Stimulated activated CD8-positive, alpha-beta memory T cell treated with anti-CD3 and anti-CD28 coated beads, Interleukin-15, amount 100 ng/mL, for 48 hours (primary cell): Measurements from ENCODE around the gene TRABD2B.

ENCODE experiments used
- DNase-seq, 2 donors: peaks; one replicate each; pipeline ENCODE4 v3.0.0-alpha.2; 2020; ENCODE audit warnings: low read depth in 2 of 2

Gene TRABD2B

DNA sequence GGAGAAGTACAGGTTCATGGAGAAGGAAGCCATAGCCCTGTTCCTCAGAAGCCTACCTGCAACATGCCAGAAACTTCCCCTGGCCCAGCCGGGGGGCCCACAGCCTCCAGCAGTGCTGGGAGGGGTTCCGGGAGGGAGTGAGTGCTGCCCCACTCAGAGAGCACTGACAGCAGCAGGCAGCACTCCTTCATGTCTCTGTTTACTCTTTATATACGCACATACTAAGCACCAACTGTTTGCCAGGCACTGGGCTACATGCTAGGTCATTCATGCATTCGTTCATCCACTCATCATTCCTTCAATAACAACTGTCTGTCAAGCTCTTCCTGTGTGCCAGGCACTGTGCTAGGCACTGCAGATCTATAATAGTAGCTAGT, 120.6 kb downstream of the TRABD2B start:
- DNase-seq = no peak

DNA sequence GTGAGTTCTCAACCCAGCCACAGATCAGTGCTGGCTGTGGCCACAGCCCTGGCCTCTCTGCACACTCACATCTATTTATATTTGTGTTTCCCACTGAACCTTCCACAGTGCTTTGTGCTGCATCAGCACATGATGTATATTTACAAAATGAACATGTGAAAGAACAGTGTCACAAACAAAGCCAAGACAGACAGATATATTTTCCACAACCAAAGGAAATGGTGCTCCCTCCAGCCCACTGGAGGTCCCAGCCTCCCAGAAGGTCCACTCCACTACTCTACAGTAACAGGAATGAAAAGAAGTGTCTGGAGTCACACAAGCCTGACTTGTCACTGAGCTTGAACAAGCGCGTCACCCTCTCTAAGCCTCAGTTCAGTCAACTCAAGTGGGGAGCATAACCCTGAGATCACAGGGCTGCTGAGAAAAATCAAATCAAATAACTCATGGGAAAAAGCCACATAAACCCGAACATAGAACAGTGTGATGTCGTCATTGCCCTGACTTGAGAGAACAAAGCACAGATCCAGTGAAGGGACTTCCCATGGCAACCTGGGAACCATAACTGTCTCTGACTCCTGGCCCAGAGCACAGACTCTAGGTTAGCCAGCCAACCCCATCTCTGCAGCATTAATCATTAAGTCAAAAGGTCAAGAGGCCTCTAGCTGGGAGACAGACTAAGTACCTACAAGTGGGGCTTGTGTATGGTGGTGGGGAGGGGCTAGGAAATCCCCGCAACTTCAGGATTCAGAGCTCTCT, 121.2 kb downstream of the TRABD2B start:
- DNase-seq = no peak

DNA sequence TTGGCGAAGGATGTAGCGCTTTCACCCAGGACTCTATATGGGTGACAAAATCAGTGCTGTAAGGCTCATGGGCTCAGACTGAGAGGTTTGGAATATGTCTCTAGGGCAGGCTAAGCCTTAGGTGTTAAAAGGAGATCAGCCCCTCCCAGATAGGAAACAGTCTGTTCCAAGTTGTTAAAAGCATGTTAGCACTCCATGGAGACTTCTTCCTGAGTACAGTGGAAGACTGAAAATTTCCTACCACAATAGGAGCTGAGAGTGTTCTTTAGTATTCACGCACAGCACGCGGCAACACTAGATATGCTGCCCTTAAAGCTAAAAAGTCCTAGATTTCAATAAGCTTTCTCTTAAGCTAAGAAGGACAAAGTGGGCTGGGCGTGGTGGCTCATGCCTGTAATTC, 122.1 kb downstream of the TRABD2B start:
- no peak for DNase-seq

DNA sequence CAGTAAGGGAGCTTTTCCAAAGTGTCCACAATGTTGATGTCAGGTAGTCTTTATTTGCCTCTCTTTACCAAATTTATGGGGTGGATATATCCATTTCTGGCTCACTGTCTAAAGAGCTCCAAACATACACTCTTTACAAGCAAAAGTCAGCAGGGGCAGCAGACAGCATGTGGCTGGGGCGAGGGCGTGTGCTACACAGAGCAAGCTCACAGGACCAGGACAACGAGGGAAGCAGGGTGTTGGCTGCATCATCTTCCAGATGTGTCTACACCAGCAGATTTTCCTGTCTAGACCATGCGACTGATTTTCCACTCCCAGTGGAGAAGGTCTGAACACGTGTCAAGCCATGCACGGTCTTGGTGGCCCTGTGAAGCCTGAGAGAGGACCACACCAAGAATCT, 123.8 kb downstream of the TRABD2B start:
- DNase-seq = no peak

DNA sequence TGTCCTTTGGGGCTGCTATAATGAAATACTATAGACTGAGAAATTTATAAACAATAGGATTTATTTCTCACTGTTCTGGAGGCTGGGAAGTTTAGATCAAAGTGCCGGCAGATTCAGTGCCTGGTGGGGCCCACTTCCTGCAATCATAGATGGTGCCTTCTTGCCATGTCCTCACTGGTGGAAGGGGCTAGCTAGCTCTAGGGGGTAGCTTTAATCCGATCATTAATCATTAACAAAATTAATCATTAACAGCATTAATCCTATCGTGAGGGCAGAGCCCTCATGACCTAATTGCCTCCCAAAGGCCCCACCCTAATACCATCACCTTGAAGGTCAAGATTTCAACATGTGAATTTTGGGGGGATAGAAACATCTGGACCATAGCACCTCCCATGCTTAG, 124.3 kb downstream of the TRABD2B start:
- DNase-seq = no peak

DNA sequence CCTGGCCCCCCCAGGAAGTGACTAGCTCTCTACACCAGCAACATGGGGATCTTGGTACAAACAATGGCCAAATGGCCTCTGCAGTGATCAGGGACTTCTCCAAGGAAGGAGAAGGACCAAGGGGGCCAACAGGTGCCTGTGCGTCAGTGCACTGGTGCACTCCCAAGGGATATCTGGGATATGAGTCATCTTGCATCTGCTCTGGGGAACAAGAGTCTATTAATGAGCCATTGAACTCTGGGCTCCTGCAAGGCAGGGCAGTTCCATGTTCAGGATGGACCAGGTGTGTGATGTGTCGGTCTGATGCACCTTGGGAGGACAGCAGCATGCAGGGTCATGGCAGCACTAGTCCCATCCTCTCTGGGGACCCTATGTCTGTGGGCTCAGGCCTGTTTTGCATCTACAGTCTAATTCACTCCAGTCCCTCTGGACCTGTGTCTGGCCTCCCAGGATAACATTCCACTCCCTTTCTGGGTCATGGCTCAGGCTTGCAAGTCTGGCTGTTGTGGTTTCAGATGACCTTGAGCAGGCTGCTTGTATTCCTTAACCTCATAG, 125.3 kb downstream of the TRABD2B start:
- DNase-seq = no peak

DNA sequence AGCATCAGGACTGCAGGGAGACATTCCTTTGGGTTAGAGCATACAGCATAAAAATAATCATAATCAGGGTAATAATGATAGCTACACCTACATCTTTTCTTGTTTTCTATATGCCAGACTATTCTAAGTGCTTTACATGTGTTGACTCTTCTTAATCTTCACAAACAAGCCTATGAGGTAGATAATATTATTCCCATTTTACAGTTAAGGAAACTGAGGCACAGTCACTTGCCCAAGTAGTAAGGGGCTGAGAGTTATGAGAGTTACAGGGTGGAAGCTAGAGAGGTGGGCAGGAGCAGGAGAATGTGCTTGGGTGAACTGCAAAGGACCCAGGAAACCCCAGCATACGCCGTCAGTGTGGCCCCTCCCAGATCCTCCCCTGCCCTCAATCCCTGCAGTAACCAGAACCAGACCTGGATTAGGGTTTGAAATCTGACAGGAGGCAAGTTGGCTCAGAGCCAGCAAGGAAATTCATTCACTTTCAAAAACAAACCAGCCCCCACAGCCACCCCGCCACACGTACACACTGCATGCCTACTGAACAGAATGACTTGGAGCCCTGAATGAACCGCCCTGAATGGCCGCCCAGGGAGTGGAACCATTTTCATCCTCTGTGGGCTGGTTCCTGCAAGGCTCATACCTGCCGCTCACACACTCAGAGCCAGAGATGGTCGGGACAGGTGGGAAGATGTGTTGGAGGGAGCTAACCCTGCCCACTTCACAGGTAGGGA, 126.1 kb downstream of the TRABD2B start:
- DNase-seq = no peak

DNA sequence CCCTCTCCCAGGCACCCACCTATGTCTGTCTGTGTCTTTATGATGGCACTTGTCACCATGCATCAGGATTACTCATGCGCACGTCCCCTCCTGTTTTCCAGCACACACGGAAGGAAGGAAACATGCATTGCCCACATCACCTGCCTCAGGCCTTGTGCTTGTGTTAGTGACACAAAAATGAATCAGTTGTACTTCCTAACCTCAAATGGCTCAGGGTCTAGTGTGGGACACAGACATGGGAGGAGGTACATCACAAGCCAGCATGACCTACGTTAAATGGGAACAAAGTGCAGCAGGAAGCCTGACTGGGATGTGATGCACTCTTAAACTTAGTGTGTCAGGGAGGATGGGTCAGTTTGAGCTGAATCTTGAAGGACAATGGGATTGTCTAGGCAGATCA, 126.7 kb downstream of the TRABD2B start:
- no peak for DNase-seq

DNA sequence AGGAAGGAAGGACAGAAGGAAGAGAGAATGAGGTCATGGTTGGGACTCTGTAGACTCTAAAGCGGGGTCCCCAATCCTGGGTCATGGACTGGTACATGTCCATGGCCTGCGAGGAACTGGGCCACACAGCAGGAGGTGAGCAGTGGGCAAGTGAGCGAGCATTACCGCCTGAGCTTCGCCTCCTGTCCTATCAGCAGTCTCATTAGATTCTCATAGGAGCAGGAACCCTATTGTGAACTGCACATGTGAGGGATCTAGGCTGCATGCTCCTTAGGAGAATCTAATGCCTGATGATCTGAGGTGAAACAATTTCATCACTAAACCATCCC, 128.9 kb downstream of the TRABD2B start:
- DNase-seq = no peak

DNA sequence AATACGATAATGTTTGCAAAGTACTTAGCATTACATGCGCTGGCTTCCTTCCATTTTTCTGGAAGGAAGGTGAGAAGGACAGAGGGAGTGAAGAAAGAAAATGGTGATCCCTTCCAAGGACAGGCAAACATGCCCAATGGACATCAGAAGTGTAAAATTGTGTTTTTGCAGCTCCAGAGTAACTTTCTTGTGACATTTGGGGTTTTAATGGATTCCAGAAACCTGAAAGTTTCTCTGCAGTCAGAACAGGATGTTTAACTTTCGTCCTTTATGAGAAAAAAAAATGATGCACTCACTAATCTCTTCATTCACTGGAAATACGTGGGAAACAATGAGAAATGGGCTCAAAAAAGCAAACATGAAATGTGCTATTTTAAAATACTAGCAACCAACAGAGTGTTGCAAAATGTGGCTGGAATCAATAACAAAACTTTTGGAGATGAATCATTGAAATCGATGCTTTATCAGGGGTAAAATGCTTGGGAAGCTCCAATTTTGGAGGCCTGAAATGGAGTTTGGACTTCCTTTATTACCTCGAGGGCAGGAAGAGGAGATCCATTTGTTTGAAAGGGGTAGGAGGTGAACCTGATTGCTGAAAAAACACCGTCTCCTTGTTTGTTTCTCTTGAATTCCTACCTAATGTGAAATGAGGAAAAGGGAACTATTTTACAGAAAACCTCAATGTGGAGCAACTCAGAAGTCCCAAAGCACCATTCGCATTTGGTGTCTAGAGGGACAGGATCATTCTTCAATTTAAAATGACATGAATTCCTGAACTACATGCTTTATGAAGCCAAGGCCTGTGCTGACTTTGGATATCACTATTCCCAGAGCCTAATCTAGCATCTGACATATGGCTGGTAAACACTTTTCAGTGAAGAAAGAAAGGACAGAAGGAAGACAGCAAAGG, 129.5 kb downstream of the TRABD2B start:
- DNase-seq = no peak

DNA sequence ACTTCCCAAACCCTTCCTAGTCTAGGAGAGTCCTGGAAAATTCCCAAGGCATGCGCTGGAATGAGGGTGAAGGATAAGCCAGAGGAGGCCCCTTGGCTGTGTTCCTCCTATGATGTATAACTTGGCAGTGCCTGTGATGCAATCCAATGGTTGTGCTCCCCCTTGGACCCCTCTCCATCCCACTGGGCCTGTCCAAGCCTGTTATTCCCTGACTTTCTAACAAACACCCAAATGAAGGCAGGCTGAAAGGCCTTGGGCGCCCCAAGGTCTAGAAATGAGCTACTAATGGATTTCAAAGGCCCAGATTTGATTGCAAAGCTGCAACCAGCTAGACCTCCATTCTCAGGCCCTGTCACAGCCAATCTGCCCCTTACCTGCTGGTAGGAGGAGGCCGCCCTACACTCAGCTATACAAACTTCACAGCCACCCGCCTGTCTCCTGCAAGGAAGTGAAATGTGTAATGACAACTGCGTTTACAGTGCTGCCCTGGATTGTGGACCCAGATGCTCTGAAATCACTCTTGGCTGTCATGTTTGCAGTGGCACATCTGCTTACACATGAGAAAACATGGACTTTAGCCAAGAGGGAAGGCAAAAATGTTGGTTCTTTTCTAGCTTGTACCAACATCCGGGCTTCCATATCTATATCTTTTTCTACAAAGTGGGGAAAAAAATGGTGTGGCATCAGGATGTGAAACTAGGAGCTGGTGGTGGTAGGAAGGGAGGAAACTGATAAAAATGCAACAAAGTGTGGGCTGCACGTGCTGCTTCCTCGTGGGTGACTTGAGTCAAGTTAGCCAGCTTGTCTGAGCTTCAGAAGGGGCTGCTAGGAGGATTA, 130.4 kb downstream of the TRABD2B start:
- no peak for DNase-seq

DNA sequence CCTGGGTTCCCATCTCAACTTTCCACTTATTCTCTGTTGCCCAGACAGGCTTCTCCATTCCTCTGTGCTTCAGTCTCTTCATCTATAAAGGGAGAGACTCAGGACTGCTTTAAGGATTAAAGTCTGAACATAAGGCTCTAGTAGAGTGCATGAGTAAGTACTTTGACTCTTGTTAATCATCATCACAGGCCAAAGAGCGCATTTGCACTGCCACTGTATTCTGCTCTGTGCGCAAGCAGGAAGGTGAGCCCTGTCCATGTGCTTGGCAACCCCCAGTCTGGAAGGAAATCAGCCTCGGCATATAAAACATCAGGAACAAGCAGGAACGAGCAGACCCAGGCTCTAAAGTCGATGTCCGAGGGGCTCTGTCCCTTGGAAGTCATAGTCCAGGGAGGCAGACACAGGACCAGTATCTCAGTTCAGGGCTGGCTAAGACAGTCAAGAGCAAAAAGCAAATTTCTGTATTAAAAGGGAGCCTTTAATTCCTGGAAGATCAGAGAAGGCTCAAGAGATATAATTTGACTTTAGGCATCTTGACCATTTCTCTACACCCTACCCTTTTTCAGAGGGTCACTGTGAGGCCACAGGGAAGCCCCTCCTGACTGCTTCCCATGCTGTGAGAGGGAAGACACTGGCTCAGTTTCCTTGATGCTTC, 131.2 kb downstream of the TRABD2B start:
- no peak for DNase-seq

DNA sequence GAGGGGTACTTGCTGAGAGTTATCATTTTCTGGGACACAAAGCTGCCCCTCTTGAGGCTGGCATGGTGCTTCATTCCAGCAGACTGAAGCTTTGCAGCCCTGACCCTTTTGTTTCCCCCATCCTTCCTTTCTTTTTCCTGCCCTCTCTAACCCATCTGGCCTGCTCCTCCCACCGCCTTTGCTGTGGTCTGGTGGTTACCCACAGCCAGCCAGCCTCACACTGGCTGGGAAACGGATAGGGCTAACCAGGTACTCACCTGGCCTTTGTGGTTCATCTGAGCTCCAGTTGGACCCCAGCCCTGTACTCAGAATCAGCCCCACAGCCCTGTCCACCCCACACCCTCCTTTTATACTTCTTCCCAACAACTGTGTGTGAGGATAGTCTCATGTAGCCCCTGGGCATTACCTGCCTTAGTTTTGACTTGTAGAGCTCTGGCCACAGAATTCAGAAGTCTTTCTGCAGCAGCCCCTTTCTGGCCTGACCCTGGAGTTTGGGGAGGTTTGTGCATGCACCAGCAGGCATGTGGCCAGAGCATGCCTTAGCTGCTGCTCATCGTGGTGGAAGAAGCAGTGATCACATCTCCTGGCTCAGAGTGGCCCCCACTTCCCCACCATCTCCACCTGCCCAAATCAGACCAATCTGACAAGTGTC, 138.0 kb downstream of the TRABD2B start:
- DNase-seq = no peak

DNA sequence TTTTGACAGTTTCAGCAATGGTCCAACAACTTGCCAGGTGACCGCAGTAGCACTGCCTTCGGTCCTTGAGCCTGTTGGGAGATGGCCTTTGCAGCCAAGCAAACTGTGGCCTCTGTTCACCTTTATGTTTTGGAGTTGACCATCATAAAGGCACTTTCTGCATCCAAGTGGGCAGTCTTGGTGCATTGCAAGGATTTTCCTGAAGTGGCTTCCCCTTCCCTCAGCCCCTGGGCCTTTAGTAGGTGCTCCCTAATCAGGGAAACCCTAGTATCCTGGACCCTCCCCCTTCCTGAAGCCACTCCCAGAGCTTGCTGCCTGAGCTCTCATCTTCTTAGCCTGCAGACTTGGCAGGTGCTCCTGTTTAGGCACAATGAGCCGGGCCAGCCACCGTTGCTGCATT, 140.2 kb downstream of the TRABD2B start:
- DNase-seq = no peak

DNA sequence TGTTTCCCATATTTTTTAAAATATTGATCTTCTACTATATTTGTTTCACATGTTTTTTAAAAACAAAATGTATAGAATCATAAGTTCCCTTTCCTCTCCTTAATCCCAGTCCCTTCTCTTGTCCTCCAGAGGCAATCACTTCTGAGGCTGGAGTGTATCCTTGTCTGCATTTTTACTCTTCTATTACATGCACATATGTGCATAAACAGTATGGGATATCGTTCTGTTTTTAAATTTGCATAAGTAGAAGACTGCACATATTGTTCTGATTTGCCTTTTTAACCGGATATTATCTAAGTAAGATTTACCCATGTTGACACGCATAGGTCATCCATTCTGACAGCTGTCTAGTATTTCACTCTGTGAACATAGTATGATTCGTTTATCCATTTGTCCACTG, 142.0 kb downstream of the TRABD2B start:
- no peak for DNase-seq

DNA sequence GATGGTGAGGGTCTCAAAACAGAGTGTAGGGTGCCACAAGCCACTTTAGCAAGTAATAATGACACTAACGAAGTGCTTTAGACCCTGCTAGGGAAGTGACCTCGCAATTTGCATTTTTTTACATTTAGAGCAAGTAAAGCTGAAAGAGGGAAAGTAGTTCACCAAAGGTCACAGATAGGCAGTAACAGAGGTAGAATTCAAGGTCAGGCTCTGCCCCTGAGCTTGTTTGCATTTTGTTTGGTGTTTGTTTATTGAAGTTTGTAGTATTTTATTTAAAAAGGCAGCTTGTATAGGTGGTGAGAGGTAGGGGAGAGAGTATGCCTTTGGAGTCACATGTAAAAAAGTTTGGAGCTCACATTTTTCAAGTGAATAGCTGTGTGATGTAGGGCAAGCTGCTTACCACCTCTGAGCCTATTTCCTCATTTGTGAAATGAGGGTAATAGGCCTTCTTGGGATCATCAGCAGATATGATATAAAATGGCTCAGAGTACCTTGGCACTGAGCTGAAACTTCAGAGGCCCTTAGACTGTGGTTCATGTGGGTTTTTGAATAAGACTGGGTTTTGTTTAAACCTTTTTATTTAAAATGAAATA, 142.5 kb downstream of the TRABD2B start:
- no peak for DNase-seq

DNA sequence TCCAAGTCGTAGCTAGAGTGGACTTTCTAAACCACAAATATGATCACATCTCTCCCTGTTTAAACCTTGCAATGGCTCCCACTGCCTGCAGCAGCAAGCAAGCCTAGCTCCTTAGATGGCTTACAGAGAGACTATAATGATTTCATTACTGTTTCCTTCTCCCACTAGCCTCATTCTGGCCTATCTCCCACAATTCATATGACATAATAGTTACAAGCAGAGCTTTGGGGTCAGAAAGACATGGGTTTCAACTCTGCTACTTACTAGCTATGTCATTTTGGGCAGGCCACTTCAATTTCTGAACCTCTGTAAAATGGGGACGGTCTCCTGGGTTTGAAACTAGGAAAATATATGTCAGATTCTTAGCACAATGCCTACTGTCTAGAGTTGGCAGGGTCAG, 143.3 kb downstream of the TRABD2B start:
- no peak for DNase-seq

DNA sequence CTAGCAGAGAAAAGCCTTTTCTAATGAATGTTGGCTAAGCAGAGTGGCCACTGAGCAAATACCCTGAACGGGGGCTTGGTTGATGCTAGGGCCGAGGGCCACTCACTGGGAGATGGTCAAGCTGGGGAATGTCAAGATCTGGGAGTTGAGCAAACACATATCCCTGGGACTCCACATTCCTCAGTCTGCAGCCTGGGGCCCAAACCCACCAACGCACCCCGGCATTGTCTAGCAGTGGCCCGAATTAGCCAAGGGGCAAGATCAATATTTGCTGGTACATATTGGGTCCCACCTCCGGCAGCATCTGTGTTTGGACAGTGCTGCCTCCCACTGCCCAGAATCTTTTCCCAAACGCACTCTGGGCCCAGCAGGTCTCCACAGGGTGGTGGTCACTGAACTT, 144.1 kb downstream of the TRABD2B start:
- no peak for DNase-seq

DNA sequence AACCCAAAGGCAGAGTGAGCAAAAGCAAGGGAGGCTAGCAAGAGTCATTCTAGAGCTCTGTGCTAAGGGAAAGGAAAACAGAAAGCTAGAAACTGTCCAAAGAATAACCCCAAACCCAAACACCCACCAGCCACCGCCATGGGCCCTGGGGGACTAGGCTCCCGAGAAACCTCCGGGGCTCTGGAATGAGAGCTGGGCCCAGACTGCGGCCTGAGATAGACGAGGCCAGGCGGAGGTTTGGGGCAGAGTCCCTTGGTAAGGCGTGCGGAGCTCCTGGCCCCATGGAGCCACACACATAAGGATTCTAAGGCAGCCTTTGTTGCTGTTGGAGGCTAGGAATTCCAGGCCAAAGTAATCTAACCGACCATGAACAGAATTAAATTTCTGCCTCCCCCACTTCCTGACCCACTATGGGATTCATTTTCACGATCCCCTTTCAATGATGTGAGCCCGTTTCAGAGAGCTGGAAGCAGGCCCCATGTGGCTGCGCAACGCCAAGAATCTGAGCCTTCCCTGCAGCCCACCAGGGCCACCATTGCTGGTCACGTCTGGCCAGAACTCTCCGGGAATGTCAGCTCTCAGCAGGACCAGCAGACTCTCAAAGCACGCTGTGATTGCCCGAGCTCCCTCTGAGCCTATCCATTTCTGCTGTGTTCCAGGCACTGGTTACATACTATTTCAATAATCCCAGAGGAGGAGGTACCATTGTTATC, 145.0 kb downstream of the TRABD2B start:
- no peak for DNase-seq
